DMS79 treated with DMSO at 0.1 percent for 48 hours (cell line): ENCODE measurements around the gene POLR2C.
"Not testable (repeated sequence)": the region's sequence is repeated elsewhere in the genome, so short reads cannot be mapped to it uniquely, and the experiment has no call there.

Experiments used
- DNase-seq: peaks from one replicate; lab custom pipeline; 2025; lab: John Stamatoyannopoulos, UW

The POLR2C gene

GRCh38 chr16:57462209-57462977, at the start of gene POLR2C:
TSS of gene POLR2C (plus strand) at chr16:57462679. CDS start at chr16:57462725, 46 bp downstream.
- DNase-seq: peak; percentile 20

GRCh38 chr16:57413301-57413730, 49.2 kb upstream of the POLR2C start:
- DNase-seq: no peak

- no peak for DNase-seq
Observed at GRCh38 chr16:57413733-57414132, 48.7 kb upstream of the POLR2C start.

GRCh38 chr16:57416084-57416483, 46.4 kb upstream of the POLR2C start:
- no peak for DNase-seq

- DNase-seq: no peak
Observed at GRCh38 chr16:57419506-57419905, 43.0 kb upstream of the POLR2C start.

GRCh38 chr16:57422026-57422944, 40.2 kb upstream of the POLR2C start:
- DNase-seq: no peak

- no peak for DNase-seq
Observed at GRCh38 chr16:57423152-57423551, 39.3 kb upstream of the POLR2C start.

GRCh38 chr16:57424583-57424982, 37.9 kb upstream of the POLR2C start:
- DNase-seq: no peak

GRCh38 chr16:57426356-57426755, 36.1 kb upstream of the POLR2C start:
- DNase-seq: no peak

- DNase-seq: no peak
Observed at GRCh38 chr16:57427307-57427706, 35.2 kb upstream of the POLR2C start.

- DNase-seq: no peak
Observed at GRCh38 chr16:57427824-57428223, 34.7 kb upstream of the POLR2C start.

- DNase-seq: no peak
Observed at GRCh38 chr16:57430955-57431354, 31.5 kb upstream of the POLR2C start.

GRCh38 chr16:57432505-57432904, 30.0 kb upstream of the POLR2C start:
- DNase-seq: no peak

- DNase-seq: no peak
Observed at GRCh38 chr16:57432989-57433388, 29.5 kb upstream of the POLR2C start.

GRCh38 chr16:57434003-57434402, 28.5 kb upstream of the POLR2C start:
- no peak for DNase-seq

GRCh38 chr16:57435838-57436237, 26.6 kb upstream of the POLR2C start:
- DNase-seq: no peak

GRCh38 chr16:57439947-57440346, 22.5 kb upstream of the POLR2C start:
- not testable (repeated sequence) for DNase-seq

GRCh38 chr16:57440551-57440950, 21.9 kb upstream of the POLR2C start:
- not testable (repeated sequence) for DNase-seq

GRCh38 chr16:57444711-57445110, 17.8 kb upstream of the POLR2C start:
- no peak for DNase-seq

- DNase-seq: no peak
Observed at GRCh38 chr16:57445510-57445909, 17.0 kb upstream of the POLR2C start.

GRCh38 chr16:57446531-57447185, 15.8 kb upstream of the POLR2C start:
- peak; percentile 32 for DNase-seq

GRCh38 chr16:57447186-57447962, 15.1 kb upstream of the POLR2C start, which contains the start of the genes CIAPIN1 and COQ9:
TSS of gene CIAPIN1 (minus strand) at chr16:57447385. CDS start at chr16:57440928, 6,457 bp downstream.
TSS of gene COQ9 (plus strand) at chr16:57447479. CDS start at chr16:57447506, 27 bp downstream.
- peak; percentile 29 for DNase-seq
